HEK293T (cell line): Measurements from ENCODE around the gene EPHA4.

Experiments
- ELF4 ChIP-seq: fragments of 450-650 bp; IDR thresholded peaks from 2 replicates; pipeline ENCODE4 v1.6.1; 2017; ENCODE audit warnings: antibody characterized with exemption
- FOXK2 ChIP-seq: fragments of 450-650 bp; IDR thresholded peaks from 2 replicates; pipeline ENCODE4 v1.6.1; 2016; ENCODE audit warnings: mild to moderate bottlenecking
- SUZ12 ChIP-seq: fragments of 450-650 bp; IDR thresholded peaks from 2 replicates; pipeline ENCODE4 v1.6.1; 2016; ENCODE audit warnings: mild to moderate bottlenecking
- TARDBP ChIP-seq: fragments of 450-650 bp; IDR thresholded peaks from 2 replicates; pipeline ENCODE4 v1.6.1; 2016

DNA sequence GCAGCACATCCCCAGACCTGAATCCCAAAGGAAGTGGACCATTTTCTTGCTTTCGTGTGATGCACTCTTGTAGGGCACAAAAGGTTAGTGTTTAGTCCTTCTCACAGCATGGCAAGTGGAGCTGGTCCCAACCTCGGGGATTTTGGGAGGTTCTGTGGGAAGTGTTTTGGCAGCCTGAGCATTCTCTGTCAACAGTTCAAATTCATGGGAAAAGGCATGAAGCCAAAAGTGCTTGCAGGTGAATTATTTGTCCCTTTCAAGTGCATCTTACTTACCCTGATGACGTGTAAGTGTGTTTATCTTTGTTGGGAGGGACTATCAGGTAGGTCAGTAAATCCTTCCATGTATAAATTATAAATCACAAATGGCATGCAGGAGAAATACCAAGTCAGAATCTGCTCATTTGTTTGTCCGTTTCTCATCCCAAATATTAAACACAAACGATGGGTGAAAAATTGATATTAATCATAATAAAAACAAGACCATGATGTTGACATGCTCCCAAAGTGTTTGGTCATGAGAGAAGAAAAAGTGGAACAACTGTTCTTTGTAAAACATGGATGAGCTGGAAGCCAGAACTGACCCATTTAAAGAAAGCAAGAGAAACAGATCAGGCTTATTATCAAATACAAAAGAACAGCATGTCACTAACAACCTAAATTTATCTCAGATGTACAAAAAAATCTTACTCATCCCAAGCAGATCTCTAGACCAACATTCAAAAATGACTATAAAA is 57.6 kb downstream of the EPHA4 start:
- TF ChIP-seq TARDBP (no peak), FOXK2 (no peak), ELF4 (no peak), SUZ12 (no peak)
